ENCODE data around the gene LRBA. TPM values are rescaled to one million over a fixed set of nuclear protein-coding genes. Genes with fewer than 3 reads are reported as not detected.

LRBA gene
- total RNA-seq, 1 experiment from 2014 or later: 55.3 TPM

- Histone ChIP-seq H3K27ac (ENCODE audit: insufficient read length, low read depth, low read length) (no peak overlapping the region), H3K4ac (ENCODE audit: low read depth, low read length) (no peak overlapping the region), H2AK5ac (ENCODE audit: insufficient read length, low read length) (no peak overlapping the region), H3K9ac (ENCODE audit: extremely low read depth, insufficient read length, low read length) (no peak overlapping the region), H3K23me2 (ENCODE audit: insufficient read length, low read depth, low read length, poor library complexity, severe bottlenecking) (no peaks in the 10 kb centered on the region), H3K4me2 (ENCODE audit: insufficient read depth, insufficient read length, low read length) (no peak overlapping the region), H3K79me1 (ENCODE audit: insufficient read depth, low read depth, low read length, poor library complexity, severe bottlenecking) (no peaks in the 10 kb centered on the region), H2BK15ac (ENCODE audit: low read depth, low read length) (no peak overlapping the region), H3T11ph (ENCODE audit: low read length) (no peak overlapping the region), H2BK120ac (ENCODE audit: low read depth, low read length, poor library complexity, severe bottlenecking) (no peak overlapping the region), H4K8ac (replicated peaks; ENCODE audit: insufficient read length, low read depth, low read length) (no peak overlapping the region), H3K23ac (ENCODE audit: insufficient read length, low read depth, low read length) (no peak overlapping the region), H2BK20ac (ENCODE audit: low read depth, low read length, poor library complexity, severe bottlenecking) (no peak overlapping the region), H3K27me3 (ENCODE audit: insufficient read depth, low read length) (no peaks in the 10 kb centered on the region), H4K91ac (ENCODE audit: insufficient read length, low read depth, low read length) (no peak overlapping the region), H4K5ac (ENCODE audit: insufficient read length, low read depth, low read length) (no peak overlapping the region), H3K56ac (ENCODE audit: insufficient read length, low read depth, low read length) (no peak overlapping the region), H3K79me2 (ENCODE audit: insufficient read depth, low read length) (no peaks in the 10 kb centered on the region), H3K4me1 (ENCODE audit: insufficient read depth, low read length) (peaks cover 3% of the 10 kb centered on the region; the same call in 1 of the 2 replicates), H2AFZ (ENCODE audit: low read length) (no peak overlapping the region), H3K9me3 (ENCODE audit: control insufficient read depth, low read depth, low read length) (no peaks in the 10 kb centered on the region), H3K18ac (ENCODE audit: insufficient read length, low read depth, low read length) (no peak overlapping the region), H2BK12ac (ENCODE audit: insufficient read length, low read depth, low read length) (no peak overlapping the region), H4K20me1 (ENCODE audit: control insufficient read depth, insufficient read depth, insufficient read length) (no peaks in the 10 kb centered on the region), H3K14ac (ENCODE audit: insufficient read depth, low read length) (no peak overlapping the region), H2BK5ac (ENCODE audit: insufficient read length, low read length) (no peak overlapping the region)
- H3K27me3 Mint-ChIP-seq (ENCODE audit: low read depth): no peaks in the 10 kb centered on the region
- H3K27ac Mint-ChIP-seq: no peak overlapping the region
- TF ChIP-seq, protein P1, sequence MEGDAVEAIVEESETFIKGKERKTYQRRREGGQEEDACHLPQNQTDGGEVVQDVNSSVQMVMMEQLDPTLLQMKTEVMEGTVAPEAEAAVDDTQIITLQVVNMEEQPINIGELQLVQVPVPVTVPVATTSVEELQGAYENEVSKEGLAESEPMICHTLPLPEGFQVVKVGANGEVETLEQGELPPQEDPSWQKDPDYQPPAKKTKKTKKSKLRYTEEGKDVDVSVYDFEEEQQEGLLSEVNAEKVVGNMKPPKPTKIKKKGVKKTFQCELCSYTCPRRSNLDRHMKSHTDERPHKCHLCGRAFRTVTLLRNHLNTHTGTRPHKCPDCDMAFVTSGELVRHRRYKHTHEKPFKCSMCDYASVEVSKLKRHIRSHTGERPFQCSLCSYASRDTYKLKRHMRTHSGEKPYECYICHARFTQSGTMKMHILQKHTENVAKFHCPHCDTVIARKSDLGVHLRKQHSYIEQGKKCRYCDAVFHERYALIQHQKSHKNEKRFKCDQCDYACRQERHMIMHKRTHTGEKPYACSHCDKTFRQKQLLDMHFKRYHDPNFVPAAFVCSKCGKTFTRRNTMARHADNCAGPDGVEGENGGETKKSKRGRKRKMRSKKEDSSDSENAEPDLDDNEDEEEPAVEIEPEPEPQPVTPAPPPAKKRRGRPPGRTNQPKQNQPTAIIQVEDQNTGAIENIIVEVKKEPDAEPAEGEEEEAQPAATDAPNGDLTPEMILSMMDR (conservative IDR thresholded peaks at IDR 0.05): no peak
- H3K36me3 Mint-ChIP-seq (ENCODE audit: insufficient read depth in 1 of 3, low read depth in 3 of 3): no peaks in the 10 kb centered on the region; a peak in 1 of 7 replicates
- no CpG with 5 or more reads among the region's 2 CpGs for WGBS (ENCODE audit: extremely low coverage, insufficient read length, low lambda C conversion rate)
- peaks cover 8 to 10% of the 10 kb centered on the region in 2 experiments for H3K4me1 Mint-ChIP-seq
- no peaks in the 10 kb centered on the region for H3K9me3 Mint-ChIP-seq
- no peak for DNase-seq
- no peak overlapping the region for H3K4me3 Mint-ChIP-seq
Measured at GRCh38 chr4:150794706-150795105, 220.4 kb downstream of the LRBA start.
